ENCODE data around the gene VMAC.

Gene VMAC

GRCh38 chr19:5947435-5947834 lies 42.8 kb downstream of the VMAC start:
- in situ Hi-C loops (cut with HindIII; ENCODE audit: low pct_unique_long_range_greater_than_20kb, low sequenced_read_pairs), result no loop called here
- TF ChIP-seq JUND (IDR thresholded peaks at IDR 0.05; ENCODE audit: low read depth), result no peak
- DNase-seq (ENCODE audit: low read depth in 1 of 2, low spot score in 1 of 2), result no peak

- no peak for TF ChIP-seq JUND (IDR thresholded peaks at IDR 0.05; ENCODE audit: low read depth)
- DNase-seq (ENCODE audit: low read depth in 1 of 2, low spot score in 1 of 2), result no peak
- in situ Hi-C loops (cut with HindIII; ENCODE audit: low pct_unique_long_range_greater_than_20kb, low sequenced_read_pairs), result no loop called here
These were observed 44.3 kb downstream of the VMAC start for GRCh38 chr19:5948752-5949564.

DNA sequence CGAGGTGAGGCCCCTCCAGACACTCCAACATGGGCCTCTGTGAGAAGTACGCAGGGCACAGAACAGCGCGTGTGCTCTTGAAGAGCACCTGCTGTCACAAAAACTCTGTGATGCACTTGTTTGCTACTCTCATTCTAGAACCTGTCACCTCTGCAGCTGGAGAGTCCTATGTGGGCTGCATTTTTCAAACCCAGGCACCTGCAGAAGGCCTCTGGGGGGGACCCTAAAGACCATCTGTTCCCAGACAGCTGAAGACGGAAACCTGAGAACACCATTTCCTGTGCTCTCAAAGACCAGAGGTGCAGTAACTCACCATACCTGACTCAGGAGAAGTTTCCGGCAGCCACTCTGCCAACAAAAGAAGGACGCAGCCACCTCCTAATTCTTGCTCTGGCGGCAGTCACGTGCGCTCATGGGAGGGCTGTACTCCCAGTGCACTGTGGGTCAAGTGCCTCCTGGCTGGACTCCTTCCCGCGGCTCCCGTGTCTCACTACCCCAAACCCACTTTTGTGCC lies 45.2 kb downstream of the VMAC start:
- TF ChIP-seq JUND (IDR thresholded peaks at IDR 0.05; ENCODE audit: low read depth), result no peak
- DNase-seq (ENCODE audit: low read depth in 1 of 2, low spot score in 1 of 2), result no peak
- in situ Hi-C loops (cut with HindIII; ENCODE audit: low pct_unique_long_range_greater_than_20kb, low sequenced_read_pairs), result no loop called here

GRCh38 chr19:5950741-5951140 lies 46.1 kb downstream of the VMAC start:
- in situ Hi-C loops (cut with HindIII; ENCODE audit: low pct_unique_long_range_greater_than_20kb, low sequenced_read_pairs), result no loop called here
- DNase-seq (ENCODE audit: low read depth in 1 of 2, low spot score in 1 of 2), result no peak
- no peak for TF ChIP-seq JUND (IDR thresholded peaks at IDR 0.05; ENCODE audit: low read depth)

DNA sequence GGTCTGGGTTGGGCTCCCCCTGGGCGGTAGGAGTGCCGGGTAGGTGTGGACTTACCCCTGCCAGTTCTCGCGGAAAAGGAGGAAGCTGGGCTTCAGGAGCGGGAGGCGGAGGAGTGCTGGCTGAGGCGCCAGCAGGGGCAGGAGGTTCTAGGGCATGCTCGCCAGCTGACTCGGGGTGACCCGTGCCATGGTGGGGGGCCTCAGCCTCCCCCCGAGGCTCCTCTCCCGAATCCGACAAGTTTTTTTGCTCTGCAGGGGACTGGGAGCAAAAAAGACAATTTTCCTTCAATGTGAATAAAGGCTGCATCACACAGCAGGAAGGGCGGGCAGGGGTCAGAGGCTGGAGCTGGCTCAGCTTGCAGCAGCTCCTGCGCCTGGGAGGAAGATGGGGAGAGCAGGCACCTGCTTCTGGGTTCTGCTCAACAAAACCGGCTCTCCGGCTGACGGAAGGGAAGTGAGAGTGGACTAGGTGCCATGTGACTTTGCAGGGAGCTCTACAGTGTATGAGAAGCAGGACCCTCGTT lies 46.7 kb downstream of the VMAC start:
- no peak for TF ChIP-seq JUND (IDR thresholded peaks at IDR 0.05; ENCODE audit: low read depth)
- in situ Hi-C loops (cut with HindIII; ENCODE audit: low pct_unique_long_range_greater_than_20kb, low sequenced_read_pairs), result no loop called here
- no peak for DNase-seq (ENCODE audit: low read depth in 1 of 2, low spot score in 1 of 2)

DNA sequence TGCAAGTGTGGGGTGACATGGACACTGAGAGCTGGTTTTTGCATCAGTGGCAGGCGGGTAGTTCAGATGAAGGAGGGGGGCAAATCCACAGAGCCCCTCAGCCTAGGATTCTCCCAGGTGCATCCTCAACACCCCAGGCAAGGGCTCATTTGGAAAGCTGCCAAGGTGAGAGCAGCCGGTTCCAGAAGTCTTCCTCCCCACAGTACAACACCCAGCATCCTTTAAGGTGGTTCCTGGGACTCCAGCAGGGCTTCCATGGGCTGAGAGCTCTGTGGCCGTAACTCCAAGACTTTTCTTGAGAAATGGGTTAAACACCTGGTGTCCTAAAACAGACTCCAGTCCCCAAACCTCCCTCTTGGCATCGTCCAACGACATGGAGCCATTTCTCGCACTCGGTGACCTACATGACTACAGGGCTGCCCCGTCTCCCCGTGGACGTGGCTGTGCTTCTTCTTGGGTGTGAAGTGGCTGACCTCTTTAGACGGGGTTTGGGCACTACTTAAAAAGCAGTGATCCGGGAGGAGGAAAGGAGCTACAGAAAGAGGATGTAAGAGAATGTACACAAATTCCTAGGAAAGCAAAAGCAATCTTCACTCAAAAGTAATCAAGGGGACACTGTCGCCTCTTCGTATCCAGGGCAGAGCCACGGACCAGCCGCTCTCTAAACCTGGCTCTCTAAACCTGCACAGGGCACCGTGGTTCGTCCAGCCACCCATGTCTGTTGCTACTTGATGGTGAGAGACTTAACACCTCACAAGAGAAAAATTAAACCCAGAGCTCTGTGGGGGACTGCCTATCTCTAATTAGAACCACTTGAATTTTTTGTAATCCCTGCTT lies 47.7 kb downstream of the VMAC start:
- TF ChIP-seq JUND (IDR thresholded peaks at IDR 0.05; ENCODE audit: low read depth), result no peak
- in situ Hi-C loops (cut with HindIII; ENCODE audit: low pct_unique_long_range_greater_than_20kb, low sequenced_read_pairs), result no loop called here
- DNase-seq (ENCODE audit: low read depth in 1 of 2, low spot score in 1 of 2), result no peak

DNA sequence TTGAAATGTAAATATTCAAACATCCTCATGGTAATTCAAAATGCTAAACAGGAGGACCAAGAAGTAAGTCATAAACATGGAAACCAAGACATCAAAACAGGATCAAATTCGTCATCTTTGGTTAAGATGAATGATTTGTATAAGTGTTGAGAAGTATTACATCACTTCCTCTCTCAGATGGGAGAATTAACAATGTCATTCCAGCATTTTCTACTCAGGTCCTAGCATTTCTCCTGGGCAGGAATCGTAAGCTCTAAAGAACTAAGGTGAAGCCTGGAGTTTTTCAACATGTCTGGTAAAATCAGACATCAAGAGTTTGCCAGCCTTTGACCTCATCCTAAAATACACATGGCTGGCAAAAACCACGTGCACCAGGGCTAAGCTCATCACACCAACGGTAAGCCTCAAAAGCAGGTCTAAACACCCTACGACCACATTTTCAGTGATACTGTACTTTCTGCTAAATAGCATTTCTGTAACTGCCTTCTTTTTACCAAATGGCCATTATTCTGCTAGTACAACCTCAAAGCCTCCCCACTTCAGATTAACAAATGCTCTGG lies 48.4 kb downstream of the VMAC start:
- in situ Hi-C loops (cut with HindIII; ENCODE audit: low pct_unique_long_range_greater_than_20kb, low sequenced_read_pairs), result no loop called here
- no peak for TF ChIP-seq JUND (IDR thresholded peaks at IDR 0.05; ENCODE audit: low read depth)
- DNase-seq (ENCODE audit: low read depth in 1 of 2, low spot score in 1 of 2), result no peak

DNA sequence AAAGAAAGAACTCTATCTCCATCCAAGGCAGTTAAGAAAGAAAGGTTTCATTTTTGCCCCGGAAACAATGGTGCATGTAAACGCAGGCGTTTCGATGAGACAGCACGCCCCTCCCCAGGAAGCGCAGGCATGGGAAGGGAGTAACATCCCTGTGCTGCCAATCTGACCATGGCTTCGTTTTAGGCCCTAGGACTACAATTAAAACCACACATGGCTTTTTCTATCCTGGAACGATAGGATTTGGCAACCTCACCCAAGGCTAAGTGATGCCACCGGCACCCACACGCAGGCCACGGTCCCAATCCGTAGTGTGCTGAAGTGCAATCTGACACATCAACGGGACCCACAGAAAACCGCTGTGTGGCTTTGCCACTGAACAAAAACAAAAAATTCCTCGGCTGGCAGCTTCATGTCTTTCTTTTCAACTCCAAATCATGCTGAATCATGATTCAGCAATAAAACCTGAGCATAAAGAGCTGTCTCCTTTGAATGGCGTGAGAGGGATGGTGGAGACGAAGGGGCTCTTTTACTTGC lies 49.1 kb downstream of the VMAC start:
- no peak for DNase-seq (ENCODE audit: low read depth in 1 of 2, low spot score in 1 of 2)
- in situ Hi-C loops (cut with HindIII; ENCODE audit: low pct_unique_long_range_greater_than_20kb, low sequenced_read_pairs), result no loop called here
- TF ChIP-seq JUND (IDR thresholded peaks at IDR 0.05; ENCODE audit: low read depth), result no peak

GRCh38 chr19:5954293-5954692 lies 49.6 kb downstream of the VMAC start:
- TF ChIP-seq JUND (IDR thresholded peaks at IDR 0.05; ENCODE audit: low read depth), result no peak
- DNase-seq (ENCODE audit: low read depth in 1 of 2, low spot score in 1 of 2), result no peak

GRCh38 chr19:5955636-5955935 lies 50.9 kb downstream of the VMAC start:
- in situ Hi-C loops (cut with HindIII; ENCODE audit: low pct_unique_long_range_greater_than_20kb, low sequenced_read_pairs), result no loop called here
- no peak for TF ChIP-seq JUND (IDR thresholded peaks at IDR 0.05; ENCODE audit: low read depth)
- no peak for DNase-seq (ENCODE audit: low read depth in 1 of 2, low spot score in 1 of 2)

More at GRCh38 chr19:5954293-5954692, 49.6 kb downstream of the VMAC start:
- in situ Hi-C loops (cut with HindIII; ENCODE audit: low pct_unique_long_range_greater_than_20kb, low sequenced_read_pairs), result no loop called here

DNA sequence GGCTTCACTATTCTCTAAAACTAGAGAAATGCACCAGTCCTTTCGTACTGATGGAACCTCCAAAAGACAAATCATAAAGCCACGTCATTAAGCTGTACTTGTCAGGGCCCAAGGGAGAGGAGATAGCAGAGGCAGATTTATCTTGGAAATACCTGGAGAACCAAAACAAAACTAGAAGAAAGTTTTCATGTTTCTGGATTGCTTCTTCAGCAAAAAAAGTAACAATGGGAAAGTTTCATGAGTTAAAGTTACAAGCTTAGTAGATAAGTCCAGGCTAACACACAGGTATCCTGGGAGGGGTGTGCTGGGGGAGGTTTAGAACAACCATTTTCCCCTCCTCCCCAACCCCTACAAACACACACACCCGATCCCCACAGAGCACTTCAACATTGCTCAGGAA lies 51.7 kb downstream of the VMAC start:
- in situ Hi-C loops (cut with HindIII; ENCODE audit: low pct_unique_long_range_greater_than_20kb, low sequenced_read_pairs), result no loop called here
- no peak for DNase-seq (ENCODE audit: low read depth in 1 of 2, low spot score in 1 of 2)
- TF ChIP-seq JUND (IDR thresholded peaks at IDR 0.05; ENCODE audit: low read depth), result no peak

GRCh38 chr19:5956728-5957127 lies 52.1 kb downstream of the VMAC start:
- TF ChIP-seq JUND (IDR thresholded peaks at IDR 0.05; ENCODE audit: low read depth), result no peak
- in situ Hi-C loops (cut with HindIII; ENCODE audit: low pct_unique_long_range_greater_than_20kb, low sequenced_read_pairs), result no loop called here
- no peak for DNase-seq (ENCODE audit: low read depth in 1 of 2, low spot score in 1 of 2)

All from T47D (cell line).